NCI-H2196 (cell line): ENCODE data around the gene MGAT5.

Source experiments
- DNase-seq: peaks from one replicate; lab custom pipeline; 2025; ENCODE audit not compliant: unreplicated experiment; lab: John Stamatoyannopoulos, UW

Gene MGAT5

GRCh38 chr2:134411828-134412638 lies 158.2 kb downstream of the MGAT5 start:
- DNase-seq, result peak; percentile 79

DNA sequence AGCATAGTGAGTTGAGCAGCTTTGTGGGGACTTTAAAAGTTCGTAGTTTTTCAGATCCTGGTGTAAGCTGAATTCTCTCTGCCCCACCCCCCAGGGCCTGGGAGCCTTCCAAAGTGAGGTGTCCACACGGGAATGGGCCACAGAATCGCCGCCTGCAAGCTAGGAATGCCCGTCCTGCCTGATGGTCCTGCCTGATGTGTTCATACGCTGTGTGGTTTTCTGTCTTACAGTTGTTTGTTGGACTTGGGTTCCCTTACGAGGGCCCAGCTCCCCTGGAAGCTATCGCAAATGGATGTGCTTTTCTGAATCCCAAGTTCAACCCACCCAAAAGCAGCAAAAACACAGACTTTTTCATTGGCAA lies 158.7 kb downstream of the MGAT5 start:
- DNase-seq, result no peak

GRCh38 chr2:134413430-134413829 lies 159.6 kb downstream of the MGAT5 start:
- DNase-seq, result no peak

DNA sequence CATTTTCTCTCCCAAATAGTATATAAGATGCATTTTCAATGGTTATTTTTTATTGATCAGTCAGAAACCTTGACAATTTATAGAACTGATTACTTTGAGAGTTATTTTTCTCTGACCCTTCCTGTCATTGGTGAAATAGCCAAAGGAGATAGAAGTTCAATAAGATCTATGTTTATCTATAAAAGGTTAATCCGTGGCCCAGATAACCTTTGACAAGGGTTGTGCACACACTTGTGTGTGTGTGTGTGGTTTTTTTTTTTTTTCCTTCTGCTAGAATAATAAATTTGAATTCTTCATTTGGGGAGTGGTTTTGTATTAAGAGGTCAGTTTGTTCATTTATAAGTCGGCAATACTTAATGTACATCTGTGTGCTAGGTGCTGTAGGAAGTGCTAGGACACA lies 160.0 kb downstream of the MGAT5 start:
- DNase-seq, result no peak

GRCh38 chr2:134416018-134416417 lies 162.1 kb downstream of the MGAT5 start:
- no peak for DNase-seq

DNA sequence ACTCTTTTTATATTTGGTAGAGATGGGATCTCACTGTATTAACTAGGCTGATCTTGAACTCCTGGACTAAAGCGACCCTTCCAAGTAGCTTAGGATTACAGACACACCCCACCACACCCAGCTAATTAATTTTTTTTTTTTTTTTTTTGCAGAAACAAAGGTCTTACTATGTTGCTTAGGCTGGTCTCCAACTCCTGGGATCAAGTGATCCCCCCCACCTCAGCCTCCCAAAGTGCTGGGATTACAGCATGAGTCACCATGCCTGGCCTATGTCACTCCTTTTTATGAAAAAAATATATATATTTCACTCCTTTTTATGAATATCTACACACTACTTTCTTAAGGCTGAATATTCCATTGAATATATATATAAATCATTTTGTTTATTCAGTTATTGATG lies 162.8 kb downstream of the MGAT5 start:
- no peak for DNase-seq

DNA sequence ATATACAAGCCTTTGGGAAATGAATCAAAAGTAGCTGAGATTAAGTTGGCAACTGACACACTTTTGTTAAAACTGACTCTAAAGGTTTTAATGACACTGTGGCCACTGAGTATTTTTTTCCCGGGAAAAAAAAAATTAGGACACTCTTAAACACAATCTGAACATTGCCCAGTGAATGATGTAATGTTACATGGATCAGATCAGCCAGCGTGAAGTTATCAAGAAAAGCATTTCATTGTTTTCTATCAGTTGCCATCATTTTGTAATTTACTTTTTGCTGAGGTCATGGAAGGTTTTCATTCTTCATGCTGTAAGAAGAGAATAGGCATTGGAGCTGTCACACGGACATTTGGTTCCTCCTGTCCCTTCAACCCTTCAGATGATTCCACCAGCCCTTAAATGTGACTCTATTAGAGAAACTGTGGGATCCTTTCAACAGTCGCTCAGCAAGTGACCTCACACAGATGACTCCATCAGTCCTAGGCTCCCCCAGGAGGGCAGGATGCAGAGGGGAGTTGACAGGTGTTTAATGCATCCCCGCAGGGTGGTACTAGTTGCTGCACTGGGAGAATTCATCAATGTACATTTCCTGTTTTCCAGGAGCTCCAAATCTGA lies 164.2 kb downstream of the MGAT5 start:
- DNase-seq, result no peak

- peak; percentile 46 for DNase-seq
Measured at GRCh38 chr2:134420259-134420658, 166.4 kb downstream of the MGAT5 start.

- no peak for DNase-seq
Measured at GRCh38 chr2:134420920-134421319, 167.0 kb downstream of the MGAT5 start.

DNA sequence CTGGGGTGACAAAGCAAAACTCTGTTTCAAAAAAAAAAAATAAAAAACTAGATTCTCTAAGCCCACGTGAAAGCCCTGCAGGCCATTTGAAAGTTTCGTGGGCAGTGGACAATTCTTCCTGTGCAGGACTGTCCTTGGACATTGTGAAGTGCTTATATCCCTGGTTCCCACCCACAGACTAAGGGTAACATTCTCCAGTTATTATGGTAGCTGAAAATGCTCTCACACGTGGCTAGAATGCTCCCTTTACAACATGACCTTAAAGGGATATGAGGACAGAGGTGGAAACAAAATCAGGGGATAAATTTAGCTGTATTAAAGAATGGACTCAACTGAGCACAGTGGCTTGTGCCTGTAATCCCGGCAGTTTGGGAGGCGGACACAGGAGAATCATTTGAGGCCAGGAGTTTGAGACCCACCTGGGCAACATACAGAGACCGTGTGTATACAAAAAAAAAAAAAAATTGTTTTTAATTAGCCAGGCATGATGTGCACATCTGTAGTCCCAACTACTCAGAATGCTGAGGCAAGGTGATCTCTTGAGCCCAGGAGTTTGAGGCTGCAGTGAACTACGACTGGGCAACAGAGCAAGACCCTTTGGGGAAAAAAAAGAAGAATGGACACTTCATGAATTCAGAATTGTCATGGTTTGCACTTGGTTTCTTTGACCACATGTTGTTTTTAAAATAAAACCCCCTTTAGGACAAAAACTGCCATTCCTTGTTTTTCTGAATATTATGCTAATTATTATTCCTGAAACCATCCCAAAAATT lies 167.9 kb downstream of the MGAT5 start:
- no peak for DNase-seq

- no peak for DNase-seq
Measured at GRCh38 chr2:134425724-134426496, 172.0 kb downstream of the MGAT5 start.

- no peak for DNase-seq
Measured at GRCh38 chr2:134426721-134427120, 172.8 kb downstream of the MGAT5 start.

- no peak for DNase-seq
Measured at GRCh38 chr2:134429886-134430285, 176.0 kb downstream of the MGAT5 start.

- no peak for DNase-seq
Measured at GRCh38 chr2:134431838-134432434, 178.1 kb downstream of the MGAT5 start.

GRCh38 chr2:134432435-134432883 lies 178.6 kb downstream of the MGAT5 start:
- DNase-seq, result no peak

- DNase-seq, result no peak
Measured at GRCh38 chr2:134433469-134433868, 179.6 kb downstream of the MGAT5 start.

GRCh38 chr2:134433979-134434378 lies 180.1 kb downstream of the MGAT5 start:
- DNase-seq, result no peak

- no peak for DNase-seq
Measured at GRCh38 chr2:134435505-134435904, 181.6 kb downstream of the MGAT5 start.

DNA sequence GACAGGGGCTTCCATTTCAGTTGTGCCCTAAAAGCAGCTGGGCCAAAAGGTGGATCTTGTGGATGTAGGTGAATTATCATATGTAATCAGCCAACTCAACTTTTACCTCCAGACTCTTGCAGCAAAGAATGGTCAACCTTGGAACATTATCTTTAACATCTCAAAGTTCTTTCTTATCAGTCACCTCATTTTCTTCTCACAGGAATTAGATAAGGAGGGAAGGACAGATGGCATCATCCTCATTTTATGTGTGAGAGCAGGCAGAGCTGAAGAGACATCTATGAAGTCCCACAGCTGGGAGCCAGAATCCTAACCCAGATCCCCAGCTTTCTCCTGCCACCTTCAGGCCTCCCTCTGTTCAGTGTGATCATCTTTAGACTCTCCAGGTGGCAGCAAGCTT lies 182.1 kb downstream of the MGAT5 start:
- no peak for DNase-seq

DNA sequence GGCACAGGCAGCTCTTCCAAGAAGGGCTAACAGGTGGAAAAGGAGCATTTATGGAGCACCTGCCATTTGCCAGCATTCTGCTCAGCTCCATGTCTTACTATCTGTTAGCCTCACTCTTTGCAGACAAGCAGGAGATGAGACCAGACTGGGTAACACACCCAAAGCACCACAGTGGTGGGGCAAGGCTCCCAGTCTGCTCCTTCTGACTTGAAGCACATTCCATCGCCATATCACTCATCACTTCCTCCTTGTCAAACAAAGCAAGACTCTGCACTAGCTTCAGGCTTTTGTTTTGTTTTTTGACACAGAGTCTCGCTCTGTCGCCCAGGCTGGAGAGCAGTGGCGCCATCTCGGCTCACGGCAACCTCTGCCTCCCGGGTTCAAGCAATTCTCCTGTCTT lies 182.8 kb downstream of the MGAT5 start:
- no peak for DNase-seq

DNA sequence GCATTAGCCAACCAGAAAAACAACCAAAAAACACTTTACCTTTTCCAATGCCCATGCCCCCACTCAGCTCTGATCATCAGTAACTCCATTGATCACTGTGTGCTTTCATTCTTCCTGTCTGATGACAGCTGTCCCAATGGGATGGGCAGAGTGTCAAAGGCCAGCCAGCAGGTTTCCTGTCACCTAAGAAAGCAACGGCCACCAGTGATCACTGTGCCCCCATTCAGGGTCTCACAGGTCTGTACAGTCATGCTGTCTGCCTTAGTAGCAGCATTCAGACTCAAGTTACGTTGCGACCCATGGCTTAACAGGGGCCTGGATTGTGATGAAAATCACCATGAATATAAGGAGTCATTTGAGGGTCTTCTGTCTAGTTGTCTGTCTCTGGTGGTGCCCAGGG lies 184.5 kb downstream of the MGAT5 start:
- DNase-seq, result no peak
